OCI-LY7 (cell line): ENCODE measurements around the gene CASP10. TPM values are rescaled to one million over a fixed set of nuclear protein-coding genes. Genes with fewer than 3 reads are reported as not detected.

Experiments used
- BruUV-seq: library from RNA; stranded (reverse); fragments of 400-500 nt; replicated peaks from 2 replicates; lab custom pipeline; 2021; lab: Mats Ljungman, UMichigan
- CTCF ChIA-PET: fragments of 300-600 bp; sonication (Branson Sonifier 250); formaldehyde crosslinking; loops from one replicate; lab custom pipeline; 2022; ENCODE audit warnings: antibody characterized with exemption; ENCODE audit not compliant: unreplicated experiment; lab: Charles Lee
- POLR2A ChIA-PET: fragments of 300-600 bp; sonication (Branson Sonifier 250); formaldehyde crosslinking; loops from one replicate; lab custom pipeline; 2022; ENCODE audit warnings: antibody characterized with exemption; lab: Charles Lee
- DNase-seq: peaks from one replicate; pipeline ENCODE4 v3.0.0-alpha.2; 2015; ENCODE audit warnings: low spot score
- H2AFZ ChIP-seq: fragments of 200-600 bp; sonication (generic), shearing (Covaris generic); 2 replicates; pipeline ENCODE4 v1.6.1; 2014; ENCODE audit warnings: mild to moderate bottlenecking, antibody characterized with exemption, low read length, moderate library complexity
- H3K27ac ChIP-seq: fragments of 200-600 bp; sonication (generic); 2 replicates; pipeline ENCODE4 v1.5.1; 2014; ENCODE audit warnings: mixed run types, low read depth, mild to moderate bottlenecking, moderate library complexity, low read length, inconsistent platforms; ENCODE audit not compliant: poor library complexity, severe bottlenecking
- H3K36me3 ChIP-seq: fragments of 200-600 bp; sonication (generic); 2 replicates; pipeline ENCODE4 v1.6.1; 2014; ENCODE audit warnings: mild to moderate bottlenecking, antibody characterized with exemption, low read length, moderate library complexity, mixed read lengths; ENCODE audit not compliant: insufficient read depth
- H3K4me1 ChIP-seq: fragments of 200-600 bp; sonication (generic); 2 replicates; pipeline ENCODE4 v1.5.1; 2014; ENCODE audit warnings: mild to moderate bottlenecking, low read length; ENCODE audit not compliant: insufficient read depth, poor library complexity, severe bottlenecking
- H3K4me2 ChIP-seq: fragments of 200-600 bp; sonication (generic); 2 replicates; pipeline ENCODE4 v1.6.1; 2014; ENCODE audit warnings: mild to moderate bottlenecking, low read length
- H3K4me3 ChIP-seq: fragments of 200-600 bp; sonication (generic); 2 replicates; pipeline ENCODE4 v1.5.1; 2014; ENCODE audit warnings: mild to moderate bottlenecking, low read depth, low read length; ENCODE audit not compliant: poor library complexity, severe bottlenecking
- H3K79me2 ChIP-seq: fragments of 200-600 bp; sonication (generic); 2 replicates; pipeline ENCODE4 v1.6.1; 2016; ENCODE audit warnings: low read depth, mild to moderate bottlenecking, low read length, moderate library complexity, mixed read lengths; ENCODE audit not compliant: insufficient read depth
- H3K9me2 ChIP-seq: fragments of 200-600 bp; sonication (generic); 2 replicates; pipeline ENCODE4 v1.6.1; 2016; ENCODE audit warnings: mild to moderate bottlenecking, low read length, mixed read lengths; ENCODE audit not compliant: insufficient read depth
- H3K9me3 ChIP-seq: fragments of 200-600 bp; sonication (generic); 2 replicates; pipeline ENCODE4 v1.6.1; 2014; ENCODE audit warnings: mild to moderate bottlenecking, mixed run types, low read length, mixed read lengths
- H4K20me1 ChIP-seq: fragments of 200-600 bp; sonication (generic); 2 replicates; pipeline ENCODE4 v1.6.1; 2014; ENCODE audit warnings: mild to moderate bottlenecking, antibody characterized with exemption, low read length, moderate library complexity, mixed read lengths; ENCODE audit not compliant: insufficient read depth
- EZH2phosphoT487 ChIP-seq: fragments of 200-600 bp; sonication (generic); IDR thresholded peaks from 2 replicates; pipeline ENCODE4 v1.6.1; 2018; ENCODE audit warnings: low read depth, borderline replicate concordance, mild to moderate bottlenecking, mixed run types, antibody characterized with exemption, low read length, moderate library complexity, mixed read lengths
- intact Hi-C: fragments of 100-400 bp; cut with micrococcal nuclease; formaldehyde crosslinking; loops from one replicate; pipeline ENCODE4 v1.10.0; 2022; ENCODE audit not compliant: unreplicated experiment
- total RNA-seq, 2 experiments: library from RNA; depleted of rRNA in 1 of 2; stranded (reverse); fragments of >200 nt in 1 of 2; shearing (Covaris generic) in 1 of 2; gene quantifications; 2 replicates each; pipeline ENCODE4 v1.2.3, GENCODE V29; 2014 to 2022
- TF ChIP-seq, protein P1 (sequence below): fragments of 200-600 bp; sonication (generic); conservative IDR thresholded peaks from 2 replicates; pipeline ENCODE4 v1.5.1; 2014; ENCODE audit warnings: mild to moderate bottlenecking, antibody characterized with exemption, low read length, moderate library complexity, mixed read lengths

The CASP10 gene
- total RNA-seq, 2 experiments from 2014 or later = 0.51 to 1.2 TPM

DNA sequence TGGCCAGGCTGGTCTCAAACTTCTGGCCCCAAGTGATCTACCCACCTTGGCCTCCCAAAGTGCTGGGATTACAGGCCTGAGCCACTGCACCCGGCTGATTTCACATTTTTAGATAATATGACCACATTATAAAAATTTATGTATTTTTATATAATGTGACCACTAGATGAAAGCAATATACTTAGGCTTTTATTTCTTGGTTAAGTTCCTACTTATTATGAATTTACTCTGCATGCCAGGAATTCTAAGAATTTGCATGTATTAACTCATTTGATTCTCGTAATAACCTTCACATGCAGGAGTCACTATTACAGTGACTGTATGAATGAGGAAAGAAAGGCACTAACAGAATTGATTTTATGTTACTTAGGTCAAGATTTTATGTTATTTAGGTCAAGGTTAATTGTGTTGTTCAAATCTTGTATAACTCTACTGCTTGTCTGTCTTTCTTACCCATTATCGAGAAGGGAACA is 51.8 kb downstream of the CASP10 start:
- H3K27ac ChIP-seq = peak overlapping the region; percentile 61
- peak overlapping the region; percentile 97; the same call in 1 of the 2 replicates for H2AFZ ChIP-seq
- ChIA-PET POLR2A (interaction anchor here (0.6 to 1.8 kb wide), 7 partner anchors 8 to 419 kb away, joined by 3 to 5 read pairs (median 3); partner anchors contain the start of genes CASP8 and ORC2), CTCF (interaction anchor here (1.4 kb wide), 1 partner anchor 27 kb away, joined by 7 read pairs; the partner anchor contains the start of gene CASP8)
- peak overlapping the region; percentile 82 for H3K4me2 ChIP-seq
- intact Hi-C loops = loop anchor here (5.0 kb wide), 3 partner anchors 218 to 943 kb away; partner anchors contain the start of genes ORC2, STRADB and TRAK2
- peaks cover 30% of the 10 kb centered on the region for H3K4me1 ChIP-seq
- H4K20me1 ChIP-seq = peaks cover 14% of the 10 kb centered on the region; the same call in 1 of the 2 replicates
- H3K9me3 ChIP-seq = no peaks in the 10 kb centered on the region
- no peak for DNase-seq
- H3K9me2 ChIP-seq = no peaks in the 10 kb centered on the region
- BruUV-seq = no TSS peak
- peak overlapping the region; percentile 78 for H3K4me3 ChIP-seq
- H3K36me3 ChIP-seq = peaks cover 20% of the 10 kb centered on the region
- peaks cover 43% of the 10 kb centered on the region for H3K79me2 ChIP-seq
- no peak for TF ChIP-seq EZH2phosphoT487
- TF ChIP-seq, protein P1, sequence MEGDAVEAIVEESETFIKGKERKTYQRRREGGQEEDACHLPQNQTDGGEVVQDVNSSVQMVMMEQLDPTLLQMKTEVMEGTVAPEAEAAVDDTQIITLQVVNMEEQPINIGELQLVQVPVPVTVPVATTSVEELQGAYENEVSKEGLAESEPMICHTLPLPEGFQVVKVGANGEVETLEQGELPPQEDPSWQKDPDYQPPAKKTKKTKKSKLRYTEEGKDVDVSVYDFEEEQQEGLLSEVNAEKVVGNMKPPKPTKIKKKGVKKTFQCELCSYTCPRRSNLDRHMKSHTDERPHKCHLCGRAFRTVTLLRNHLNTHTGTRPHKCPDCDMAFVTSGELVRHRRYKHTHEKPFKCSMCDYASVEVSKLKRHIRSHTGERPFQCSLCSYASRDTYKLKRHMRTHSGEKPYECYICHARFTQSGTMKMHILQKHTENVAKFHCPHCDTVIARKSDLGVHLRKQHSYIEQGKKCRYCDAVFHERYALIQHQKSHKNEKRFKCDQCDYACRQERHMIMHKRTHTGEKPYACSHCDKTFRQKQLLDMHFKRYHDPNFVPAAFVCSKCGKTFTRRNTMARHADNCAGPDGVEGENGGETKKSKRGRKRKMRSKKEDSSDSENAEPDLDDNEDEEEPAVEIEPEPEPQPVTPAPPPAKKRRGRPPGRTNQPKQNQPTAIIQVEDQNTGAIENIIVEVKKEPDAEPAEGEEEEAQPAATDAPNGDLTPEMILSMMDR = no peak

DNA sequence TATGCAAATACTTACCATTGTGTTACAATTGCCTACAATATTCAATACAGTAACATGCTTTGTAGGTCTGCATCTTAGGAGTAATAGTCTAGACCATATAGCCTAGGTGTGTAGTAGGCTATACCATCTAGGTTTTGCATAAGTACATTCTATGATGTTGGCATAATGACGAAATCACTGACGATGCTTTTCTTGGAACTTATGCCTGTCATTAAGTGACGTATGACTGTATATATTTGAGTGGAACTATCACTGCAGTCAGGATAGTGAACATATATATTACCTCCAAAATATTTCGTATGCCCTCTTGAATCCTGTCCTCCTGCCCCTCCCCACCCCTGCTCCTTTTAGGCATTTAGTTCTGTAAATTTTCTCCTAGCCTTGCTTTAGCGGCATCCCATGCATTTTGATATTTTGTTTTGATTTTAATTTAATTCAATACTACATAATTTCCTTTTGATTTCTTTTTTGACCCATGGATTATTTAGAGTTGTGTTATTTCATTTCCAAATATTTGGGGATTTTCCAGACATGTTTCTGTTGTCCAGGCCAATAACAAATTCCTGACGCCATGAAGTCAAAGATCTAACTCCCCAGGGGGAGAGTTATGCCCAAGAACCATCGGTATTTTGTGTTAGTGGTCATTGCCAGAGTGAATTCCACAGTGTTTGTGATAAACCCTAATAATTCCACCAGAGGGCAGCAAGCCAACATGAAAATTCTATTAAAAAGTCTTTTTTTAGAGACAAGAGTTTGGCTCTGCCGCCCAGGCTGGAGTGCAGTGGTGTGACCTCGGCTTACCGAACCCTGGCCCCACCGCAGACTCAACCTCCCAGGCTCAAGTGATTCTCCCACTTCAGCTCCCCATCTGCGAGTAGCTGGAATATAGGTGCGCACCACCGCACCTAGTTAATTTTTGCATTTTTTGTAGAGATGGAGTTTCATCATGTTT is 53.2 kb downstream of the CASP10 start:
- Histone ChIP-seq H3K36me3 (peaks cover 34% of the 10 kb centered on the region), H3K4me3 (peak overlapping the region; percentile 78), H4K20me1 (peaks cover 14% of the 10 kb centered on the region; the same call in 1 of the 2 replicates), H3K4me1 (peaks cover 30% of the 10 kb centered on the region), H3K9me2 (no peaks in the 10 kb centered on the region), H3K9me3 (peaks cover 6% of the 10 kb centered on the region; the same call in 1 of the 2 replicates), H3K4me2 (peak overlapping the region; percentile 82), H3K27ac (no peak overlapping the region), H3K79me2 (peaks cover 43% of the 10 kb centered on the region), H2AFZ (no peak overlapping the region; the same call in 1 of the 2 replicates)
- BruUV-seq = no TSS peak
- peak; percentile 83 for DNase-seq
- no peak for TF ChIP-seq EZH2phosphoT487
- TF ChIP-seq, protein P1 = peak; percentile 88
- intact Hi-C loops = loop anchor here (1.0 to 5.0 kb wide), 3 partner anchors 22 to 941 kb away; no protein-coding TSS in a partner anchor
- CTCF ChIA-PET = interaction anchor here (1.2 kb wide), 1 partner anchor 128 kb away, joined by 3 read pairs; no protein-coding TSS in a partner anchor
- POLR2A ChIA-PET = interaction anchor here (0.6 to 1.2 kb wide), 5 partner anchors 24 to 418 kb away, joined by 3 to 5 read pairs (median 3); partner anchors contain the start of gene CASP8
